Gastrocnemius medialis (tissue), 4 donors: Measurements from ENCODE around the gene RAB19. TPM values are rescaled to one million over a fixed set of nuclear protein-coding genes. Genes with fewer than 3 reads are reported as not detected.
"Not testable (repeated sequence)": the region's sequence is repeated elsewhere in the genome, so short reads cannot be mapped to it uniquely, and the experiment has no call there.

Source experiments
- ATAC-seq, 2 donors: fragments of 150-250 bp; one replicate each; pipeline ENCODE4 v1.9.1; 2016
- DNase-seq, 2 donors: peaks; one replicate each; pipeline ENCODE4 v3.0.0-alpha.2; 2019
- H3K27ac ChIP-seq, 4 donors: fragments of 200-600 bp; sonication (generic); 1 replicate in 1 of 4; 2 replicates in 3 of 4; pipeline ENCODE4 v1.5.1; 2016 to 2018; ENCODE audit warnings: mild to moderate bottlenecking in 2 of 4, moderate library complexity in 1 of 4
- H3K27me3 ChIP-seq, 3 donors: fragments of 200-600 bp; sonication (generic) in 2 of 3; 1 replicate in 1 of 3; 2 replicates in 2 of 3; pipeline versions ENCODE4 v1.5.1 to v1.6.0; 2016 to 2019; ENCODE audit warnings: mild to moderate bottlenecking in 1 of 3, moderate library complexity in 1 of 3
- H3K36me3 ChIP-seq, 2 donors: fragments of 200-600 bp; sonication (generic) in 1 of 2; one replicate each; pipeline ENCODE4 v1.5.1; 2017 to 2018
- H3K4me1 ChIP-seq, 2 donors: fragments of 200-600 bp; sonication (generic) in 1 of 2; one replicate each; pipeline ENCODE4 v1.5.1; 2016 to 2017; ENCODE audit warnings: mild to moderate bottlenecking in 2 of 2
- H3K4me3 ChIP-seq, 4 donors: fragments of 200-600 bp; sonication (generic) in 3 of 4; 1 replicate in 1 of 4; 2 replicates in 3 of 4; pipeline ENCODE4 v1.5.1; 2016 to 2019; ENCODE audit warnings: mild to moderate bottlenecking in 2 of 4
- H3K9me3 ChIP-seq, 3 donors: fragments of 200-600 bp; sonication (generic) in 2 of 3; 1 replicate in 1 of 3; 2 replicates in 2 of 3; pipeline ENCODE4 v1.5.1; 2016 to 2019
- CTCF ChIP-seq, 5 experiments: fragments of 450-650 bp in 3 of 5; fragments of 200-600 bp in 2 of 5; sonication (generic) in 2 of 5; IDR thresholded peaks in 4 of 5; conservative IDR thresholded peaks in 1 of 5; 1 replicate in 4 of 5; 2 replicates in 1 of 5; pipeline ENCODE4 v1.5.1; 2016 to 2019; ENCODE audit warnings: antibody characterized with exemption in 5 of 5, mild to moderate bottlenecking in 3 of 5, moderate library complexity in 3 of 5
- POLR2A ChIP-seq, 2 donors: fragments of 450-650 bp; IDR thresholded peaks; one replicate each; pipeline ENCODE4 v1.6.1; 2017; ENCODE audit warnings: antibody characterized with exemption in 2 of 2, mild to moderate bottlenecking in 2 of 2, moderate library complexity in 2 of 2
- in situ Hi-C, 4 donors: fragments of 200-750 bp; cut with MboI; loops; one replicate each; pipeline versions ENCODE4 v1.15.0 to v1.8.0; 2017; ENCODE audit warnings: low sequenced_read_pairs in 4 of 4
- intact Hi-C: fragments of 100-400 bp; cut with DNase I; formaldehyde crosslinking; loops from one replicate; pipeline ENCODE4 v1.15.1; 2023; ENCODE audit warnings: low total_unique reads
- total RNA-seq, 4 donors: library from RNA; depleted of rRNA; stranded (reverse); fragments of >200 nt; gene quantifications; one replicate each; pipeline versions ENCODE4 v1.1.0 to v1.2.3, GENCODE V29; 2016

RAB19 gene
- total RNA-seq, 4 donors from 2014 or later, result not detected

- Histone ChIP-seq H3K4me3 (no peak overlapping the region), H3K4me1 (no peaks in the 10 kb centered on the region), H3K27me3 (peaks cover 6 to 13% (median 7%) of the 10 kb centered on the region in 3 donors), H3K27ac (no peak overlapping the region), H3K36me3 (no peaks in the 10 kb centered on the region), H3K9me3 (no peaks in the 10 kb centered on the region)
- in situ Hi-C loops, result no loop called here
- intact Hi-C loops, result no loop called here
- no peak for ATAC-seq
- no peak for DNase-seq
- TF ChIP-seq POLR2A (IDR thresholded peaks at IDR 0.05) (no peak), CTCF (IDR thresholded peaks at IDR 0.05 in 4 of 5, conservative IDR thresholded peaks at IDR 0.05 in 1 of 5) (no peak)
Measured at GRCh38 chr7:140404565-140405065, 757 bp downstream of the RAB19 start.

GRCh38 chr7:140415361-140415760 is 11.5 kb downstream of the RAB19 start:
- Histone ChIP-seq H3K4me1 (no peaks in the 10 kb centered on the region), H3K4me3 (no peak overlapping the region), H3K27me3 (peaks cover 0 to 13% (median 0%) of the 10 kb centered on the region in 3 donors), H3K27ac (no peak overlapping the region), H3K36me3 (no peaks in the 10 kb centered on the region), H3K9me3 (no peaks in the 10 kb centered on the region)
- no peak for TF ChIP-seq CTCF (IDR thresholded peaks at IDR 0.05 in 4 of 5, conservative IDR thresholded peaks at IDR 0.05 in 1 of 5)
- TF ChIP-seq POLR2A (IDR thresholded peaks at IDR 0.05), result no peak
- in situ Hi-C loops, result no loop called here
- ATAC-seq, result no peak
- no peak for DNase-seq
- intact Hi-C loops, result no loop called here

GRCh38 chr7:140415816-140416215 is 12.0 kb downstream of the RAB19 start:
- H3K4me3 ChIP-seq, H3K4me1 ChIP-seq, intact Hi-C loops, H3K27ac ChIP-seq, H3K36me3 ChIP-seq, ATAC-seq, in situ Hi-C loops, H3K9me3 ChIP-seq, DNase-seq: not testable (repeated sequence)
- peaks cover 0 to 13% (median 0%) of the 10 kb centered on the region in 3 donors for H3K27me3 ChIP-seq

- TF ChIP-seq CTCF (IDR thresholded peaks at IDR 0.05 in 4 of 5, conservative IDR thresholded peaks at IDR 0.05 in 1 of 5) (no peak), POLR2A (IDR thresholded peaks at IDR 0.05) (no peak)
- Histone ChIP-seq H3K9me3 (no peaks in the 10 kb centered on the region), H3K4me3 (no peak overlapping the region), H3K27me3 (peaks cover 0 to 13% (median 0%) of the 10 kb centered on the region in 3 donors), H3K36me3 (no peaks in the 10 kb centered on the region), H3K4me1 (no peaks in the 10 kb centered on the region), H3K27ac (no peak overlapping the region)
- DNase-seq (no peak), ATAC-seq (no peak)
- in situ Hi-C loops (no loop called here), intact Hi-C loops (no loop called here)
Measured at GRCh38 chr7:140416560-140416959, 12.7 kb downstream of the RAB19 start.

- no peaks in the 10 kb centered on the region for H3K9me3 ChIP-seq
- no peaks in the 10 kb centered on the region for H3K4me1 ChIP-seq
- no peak for TF ChIP-seq POLR2A (IDR thresholded peaks at IDR 0.05)
- no peak for TF ChIP-seq CTCF (IDR thresholded peaks at IDR 0.05 in 4 of 5, conservative IDR thresholded peaks at IDR 0.05 in 1 of 5)
- no peak for DNase-seq
- H3K4me3 ChIP-seq, result no peak overlapping the region
- in situ Hi-C loops, result no loop called here
- ATAC-seq, result no peak
- no peak overlapping the region for H3K27ac ChIP-seq
- peaks cover 0 to 13% (median 0%) of the 10 kb centered on the region in 3 donors for H3K27me3 ChIP-seq
- H3K36me3 ChIP-seq, result no peaks in the 10 kb centered on the region
- intact Hi-C loops, result no loop called here
Measured at GRCh38 chr7:140417456-140418155, 13.7 kb downstream of the RAB19 start.

- H3K4me1 ChIP-seq, intact Hi-C loops, ATAC-seq, H3K4me3 ChIP-seq, H3K27ac ChIP-seq, in situ Hi-C loops, H3K9me3 ChIP-seq, H3K36me3 ChIP-seq, DNase-seq, H3K27me3 ChIP-seq: not testable (repeated sequence)
Measured at GRCh38 chr7:140418156-140418472, 14.3 kb downstream of the RAB19 start.
